Measurements from ENCODE around the gene KIAA0825.

- no peak for TF ChIP-seq POLR2A (IDR thresholded peaks at IDR 0.05)
- TF ChIP-seq CTCF (IDR thresholded peaks at IDR 0.05): no peak
Measured at GRCh38 chr5:94551858-94552257, 66.5 kb downstream of the KIAA0825 start.

All from esophagus squamous epithelium (tissue), 4 donors.